PFSK-1 (cell line): ENCODE data around the gene CSPG5.

Source experiments
- FOXP2 ChIP-seq: optimal IDR thresholded peaks from 2 replicates; pipeline ENCODE3; 2011; ENCODE audit warnings: borderline replicate concordance, control low read depth, inconsistent platforms; ENCODE audit not compliant: insufficient read depth; ENCODE audit errors: extremely low read length, extremely low read depth
- POLR2AphosphoS5 ChIP-seq: IDR thresholded peaks from 2 replicates; pipeline ENCODE4 v1.6.1; 2012; ENCODE audit warnings: low read depth, mild to moderate bottlenecking, control low read depth, low read length, moderate library complexity
- REST ChIP-seq, 2 experiments: IDR thresholded peaks; 2 replicates each; pipeline versions ENCODE4 v1.6.1 to v1.8.0; 2011 to 2012; ENCODE audit warnings: low read depth in 2 of 2, low read length in 2 of 2, control low read depth in 1 of 2, inconsistent platforms in 1 of 2, mild to moderate bottlenecking in 1 of 2, moderate library complexity in 1 of 2; ENCODE audit not compliant: insufficient read depth in 1 of 2
- SIN3A ChIP-seq: IDR thresholded peaks from 2 replicates; pipeline ENCODE4 v1.6.1; 2012; ENCODE audit warnings: mild to moderate bottlenecking, low read length, moderate library complexity, borderline replicate concordance; ENCODE audit not compliant: insufficient read depth
- TAF1 ChIP-seq: IDR thresholded peaks from 2 replicates; pipeline ENCODE4 v1.6.1; 2012; ENCODE audit warnings: low read length, control low read depth, borderline replicate concordance; ENCODE audit not compliant: insufficient read depth

- TF ChIP-seq TAF1 (no peak), POLR2AphosphoS5 (no peak), REST (IDR thresholded peaks at IDR 0.05; ENCODE audit: insufficient read depth in 1 of 2, low read depth in 2 of 2, low read length in 2 of 2) (no peak), SIN3A (no peak), FOXP2 (no peak)
Observed at GRCh38 chr3:47579875-47580274, 1.2 kb upstream of the CSPG5 start.
